ENCODE measurements around the gene PACS1. TPM values are rescaled to one million over a fixed set of nuclear protein-coding genes. Genes with fewer than 3 reads are reported as not detected.

The PACS1 gene
- total RNA-seq, 3 donors from 2014 or later, result 14.4 to 44.9 (median 18.9) TPM

DNA sequence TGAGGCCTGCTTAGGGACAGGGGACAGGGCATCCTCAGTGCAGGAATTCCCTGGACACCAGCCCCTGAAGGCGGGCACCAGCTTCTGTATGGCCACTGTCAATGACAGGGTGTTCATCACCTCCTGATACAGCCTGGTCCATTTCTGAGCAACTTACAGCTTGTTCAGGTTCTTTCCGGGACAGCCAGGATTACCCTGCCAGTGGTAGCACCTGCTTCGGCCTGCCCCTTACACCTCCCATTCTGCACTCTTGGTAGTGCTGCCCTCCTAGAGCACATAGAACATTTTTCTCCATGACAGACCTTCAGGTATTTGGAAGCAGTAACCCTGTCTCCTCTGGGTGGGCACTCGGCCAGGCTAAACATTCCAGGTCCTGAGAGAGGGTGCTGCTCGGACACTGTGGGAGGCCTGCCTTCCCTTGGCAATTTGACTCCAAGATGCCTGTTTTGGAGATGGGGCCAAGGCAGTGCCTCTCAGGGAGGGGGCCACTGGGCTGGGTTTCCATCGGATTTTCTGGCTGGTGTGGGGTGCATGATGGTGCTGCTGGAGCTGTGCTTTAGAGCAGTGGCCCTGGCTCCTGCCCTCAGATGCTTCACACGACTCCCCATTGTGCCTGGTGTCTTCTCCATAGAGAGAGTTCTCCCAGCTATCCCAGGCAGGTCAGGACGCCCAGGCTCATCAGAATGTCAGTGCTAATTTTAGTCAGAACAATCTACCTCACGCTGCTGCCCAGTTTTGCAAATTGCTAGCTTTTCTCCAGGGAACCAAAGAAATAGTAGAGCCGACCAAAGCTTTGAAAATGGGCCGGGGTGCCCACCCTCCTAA, 22.3 kb upstream of the PACS1 start:
- Histone ChIP-seq H3K4me1 (ENCODE audit: low read depth) (peaks cover 11% of the 10 kb centered on the region), H3K36me3 (ENCODE audit: low read depth) (no peaks in the 10 kb centered on the region), H3K4me3 (no peak overlapping the region), H3K9me3 (no peaks in the 10 kb centered on the region)
- ATAC-seq (no peak), DNase-seq (no peak)
- TF ChIP-seq CTCF (IDR thresholded peaks at IDR 0.05), result no peak
- intact Hi-C loops (cut with DNase I, micrococcal nuclease), result no loop called here

- no peak for ATAC-seq
- Histone ChIP-seq H3K4me3 (no peak within 1 kb of the TSS), H3K9me3 (no peaks in the 10 kb centered on the region), H3K36me3 (ENCODE audit: low read depth) (no peaks in the 10 kb centered on the region), H3K4me1 (ENCODE audit: low read depth) (peaks cover 21% of the 10 kb centered on the region)
- DNase-seq, result no peak
- TF ChIP-seq CTCF (IDR thresholded peaks at IDR 0.05), result no peak
- intact Hi-C loops (cut with DNase I, micrococcal nuclease), result no loop called here
These were observed 21.3 kb upstream of the PACS1 start, which contains the start of gene GAL3ST3 for GRCh38 chr11:66048547-66049323. Gene GAL3ST3, minus strand, starts transcription at chr11:66049161. Its CDS starts 3,746 bp downstream, at chr11:66045415.

DNA sequence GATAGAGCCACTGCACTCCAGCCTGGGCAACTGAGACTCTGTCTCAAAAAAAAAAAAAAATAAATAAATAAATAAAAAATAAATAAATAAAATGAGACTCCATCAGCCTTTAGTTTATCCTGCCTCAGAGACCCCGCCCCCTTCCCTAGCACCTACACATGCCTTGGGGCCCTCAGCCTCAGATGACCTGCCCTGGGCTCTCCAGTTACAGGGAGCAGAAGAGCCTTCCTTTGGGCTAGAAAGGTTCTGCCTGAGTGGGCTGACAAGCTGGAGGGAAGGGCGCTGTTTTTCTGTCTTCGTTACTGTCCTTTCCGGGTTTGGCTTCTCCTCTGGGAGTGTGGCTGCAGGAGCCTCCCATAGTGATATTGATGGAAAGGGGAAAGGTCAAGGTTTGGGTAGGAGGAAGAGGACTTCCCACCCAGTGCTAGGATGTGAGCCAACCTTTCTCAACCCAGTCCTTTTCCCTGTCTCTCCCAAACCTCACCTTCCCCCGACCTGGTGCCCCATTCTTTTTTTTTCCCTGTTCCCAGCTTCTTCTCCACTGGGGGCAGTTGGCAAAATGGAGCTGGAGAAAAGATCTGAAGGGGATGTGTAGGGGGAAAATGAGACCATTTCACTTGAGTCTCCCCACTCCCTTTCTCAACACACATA, 19.4 kb upstream of the PACS1 start:
- Histone ChIP-seq H3K4me3 (no peak overlapping the region), H3K4me1 (ENCODE audit: low read depth) (peaks cover 21% of the 10 kb centered on the region), H3K9me3 (no peaks in the 10 kb centered on the region), H3K36me3 (ENCODE audit: low read depth) (peaks cover 8% of the 10 kb centered on the region)
- TF ChIP-seq CTCF (IDR thresholded peaks at IDR 0.05), result no peak
- ATAC-seq (no peak), DNase-seq (no peak)
- intact Hi-C loops (cut with DNase I, micrococcal nuclease), result no loop called here

GRCh38 chr11:66051371-66051765, 18.7 kb upstream of the PACS1 start:
- no peaks in the 10 kb centered on the region for H3K9me3 ChIP-seq
- no peak for TF ChIP-seq CTCF (IDR thresholded peaks at IDR 0.05)
- intact Hi-C loops (cut with DNase I, micrococcal nuclease), result no loop called here
- ATAC-seq (no peak), DNase-seq (no peak)
- peaks cover 8% of the 10 kb centered on the region for H3K36me3 ChIP-seq (ENCODE audit: low read depth)
- peaks cover 21% of the 10 kb centered on the region for H3K4me1 ChIP-seq (ENCODE audit: low read depth)
- no peak overlapping the region for H3K4me3 ChIP-seq

DNA sequence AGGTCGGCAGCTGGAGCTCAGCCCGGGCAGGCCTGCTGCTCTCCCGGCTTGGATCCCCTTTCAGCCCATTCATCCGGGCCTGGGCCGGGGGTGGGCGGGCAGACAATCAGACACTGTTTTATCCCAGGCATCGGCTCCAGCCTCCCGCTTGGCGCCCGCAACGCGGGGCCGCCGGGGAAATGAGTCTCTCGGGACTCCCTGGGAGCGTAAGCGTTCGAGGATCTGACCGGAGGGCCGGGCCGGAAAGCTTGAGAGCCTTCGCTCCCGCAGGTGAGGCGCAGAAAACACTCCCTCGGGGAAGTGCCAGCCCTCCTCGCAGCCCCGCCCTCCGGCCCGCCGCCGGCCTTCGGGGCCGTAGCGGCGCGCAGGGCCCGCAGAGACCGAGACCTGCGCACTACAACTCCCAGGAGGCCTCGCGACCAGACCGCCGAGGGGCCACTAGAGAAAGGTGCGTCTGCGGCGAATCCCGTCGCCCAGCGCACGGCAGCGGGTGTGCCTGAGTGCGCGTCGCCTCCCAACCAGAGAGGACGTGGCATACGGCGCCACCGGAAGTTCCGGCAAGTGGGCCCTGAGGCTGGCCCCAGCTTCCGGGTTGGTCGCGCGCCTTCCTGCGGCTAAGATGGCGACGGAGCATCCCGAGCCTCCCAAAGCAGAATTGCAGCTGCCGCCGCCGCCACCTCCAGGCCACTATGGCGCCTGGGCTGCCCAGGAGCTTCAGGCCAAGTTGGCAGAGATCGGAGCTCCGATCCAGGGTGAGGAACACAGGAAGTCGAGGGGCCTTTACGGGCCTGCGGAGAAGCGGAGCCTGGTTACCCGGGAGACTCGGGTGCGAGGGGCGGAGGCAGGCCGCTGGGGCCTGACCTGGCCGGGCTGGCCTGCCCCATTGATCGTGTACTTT, 18.1 kb upstream of the PACS1 start, which contains the start of gene SF3B2:
SF3B2 (plus strand) TSS at position 599 of the 898 bp plus-strand sequence; CDS start at position 620, 21 bp downstream.
- H3K4me1 ChIP-seq (ENCODE audit: low read depth), result peaks cover 21% of the 10 kb centered on the region
- no peak for TF ChIP-seq CTCF (IDR thresholded peaks at IDR 0.05)
- peak within 1 kb of the TSS; percentile 51 for H3K4me3 ChIP-seq
- ATAC-seq (peak; percentile 97), DNase-seq (peak; percentile 97 to 99 (median 98))
- intact Hi-C loops (cut with DNase I, micrococcal nuclease), result no loop called here
- H3K36me3 ChIP-seq (ENCODE audit: low read depth), result peaks cover 12% of the 10 kb centered on the region
- no peaks in the 10 kb centered on the region for H3K9me3 ChIP-seq

Data from mucosa of descending colon (tissue), 3 donors.